Fibroblast of skin of abdomen (primary cell): ENCODE measurements around the gene LKAAEAR1.

Source experiments
- DNase-seq: peaks from one replicate; pipeline ENCODE4 v3.0.0-alpha.2; 2013

The LKAAEAR1 gene

DNA sequence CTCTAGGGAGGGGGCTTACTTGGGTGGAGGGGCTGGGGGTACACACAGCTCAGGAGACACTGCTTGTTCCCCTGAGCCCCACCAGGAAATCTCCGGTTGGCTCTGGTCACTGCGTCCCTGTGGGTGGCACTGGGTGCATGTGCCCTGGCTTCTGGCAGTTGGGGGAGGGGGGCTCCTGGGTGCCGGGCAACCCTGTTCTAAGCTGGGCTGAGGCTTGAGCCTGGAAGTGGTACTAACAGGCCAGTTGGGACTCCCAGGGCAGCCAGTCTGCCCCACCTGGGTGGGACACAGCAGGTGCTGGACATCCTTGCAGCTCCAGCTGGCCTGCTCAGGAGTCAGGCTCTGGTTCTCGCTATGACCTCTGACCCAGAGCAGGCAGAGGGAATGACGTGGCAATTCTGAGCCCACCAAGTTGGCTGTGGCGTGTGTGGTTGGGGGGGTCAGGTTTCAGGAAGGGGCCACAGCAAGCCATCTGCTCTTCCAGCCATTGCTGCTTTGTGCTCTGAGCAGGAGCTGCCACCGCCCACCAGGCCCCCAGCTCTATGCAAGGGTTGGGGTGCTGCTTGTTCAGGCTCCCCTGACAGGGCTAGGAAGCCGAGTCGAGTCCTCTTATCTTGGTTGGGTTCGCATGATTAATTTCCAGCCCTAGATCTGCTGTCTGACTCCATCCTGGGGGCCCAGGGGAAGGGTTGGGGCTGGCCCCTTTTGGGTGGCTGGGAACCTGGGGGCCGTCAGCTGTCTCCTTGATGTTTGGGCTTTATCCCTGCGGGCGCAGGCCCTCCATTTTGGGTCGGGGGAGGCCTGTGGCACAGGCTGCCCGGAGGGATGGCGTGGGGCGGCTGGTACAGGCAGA, 47.6 kb downstream of the LKAAEAR1 start:
- DNase-seq: no peak

GRCh38 chr20:64035933-64036345, 48.3 kb downstream of the LKAAEAR1 start, which contains the start of gene C20orf204:
C20orf204 (plus strand) TSS chr20:64036182; CDS start chr20:64036324, 142 bp downstream.
- no peak for DNase-seq

- no peak for DNase-seq
Measured at GRCh38 chr20:64035066-64035932, 48.9 kb downstream of the LKAAEAR1 start.

DNA sequence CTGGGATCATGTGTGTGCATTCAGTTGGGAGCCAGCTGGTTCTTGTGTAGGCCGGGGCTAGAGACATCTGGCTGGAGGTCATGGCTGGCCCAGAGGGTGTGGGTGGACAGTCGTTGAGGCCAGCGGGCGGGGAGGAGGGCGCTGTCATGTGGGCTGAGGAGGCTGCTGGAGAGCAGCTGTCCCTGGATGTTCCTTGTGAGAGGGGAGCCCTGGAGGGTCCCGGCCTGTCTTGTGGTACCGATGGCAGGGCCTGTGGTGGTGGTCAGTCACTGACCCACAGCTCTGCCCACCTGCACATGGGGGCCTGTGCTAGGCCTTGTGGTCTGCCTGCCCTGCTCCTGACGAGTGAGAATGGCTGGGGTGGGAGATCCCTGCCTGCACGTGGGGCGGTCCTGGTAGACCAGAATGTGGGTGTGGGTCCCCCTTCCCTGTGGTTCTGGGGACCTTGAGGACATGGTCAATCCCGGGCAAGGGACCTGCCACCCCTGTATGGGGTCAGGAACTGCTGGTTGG, 50.2 kb downstream of the LKAAEAR1 start:
- no peak for DNase-seq
